Measurements from ENCODE around the gene DCUN1D1. TPM values are rescaled to one million over a fixed set of nuclear protein-coding genes. Genes with fewer than 3 reads are reported as not detected.

The DCUN1D1 gene
- total and polyA plus RNA-seq, 2 of the 8 experiments (the other 6 are each of a cell fraction or from before 2014, with no cell fraction given) = 6.8 to 70.3 TPM

DNA sequence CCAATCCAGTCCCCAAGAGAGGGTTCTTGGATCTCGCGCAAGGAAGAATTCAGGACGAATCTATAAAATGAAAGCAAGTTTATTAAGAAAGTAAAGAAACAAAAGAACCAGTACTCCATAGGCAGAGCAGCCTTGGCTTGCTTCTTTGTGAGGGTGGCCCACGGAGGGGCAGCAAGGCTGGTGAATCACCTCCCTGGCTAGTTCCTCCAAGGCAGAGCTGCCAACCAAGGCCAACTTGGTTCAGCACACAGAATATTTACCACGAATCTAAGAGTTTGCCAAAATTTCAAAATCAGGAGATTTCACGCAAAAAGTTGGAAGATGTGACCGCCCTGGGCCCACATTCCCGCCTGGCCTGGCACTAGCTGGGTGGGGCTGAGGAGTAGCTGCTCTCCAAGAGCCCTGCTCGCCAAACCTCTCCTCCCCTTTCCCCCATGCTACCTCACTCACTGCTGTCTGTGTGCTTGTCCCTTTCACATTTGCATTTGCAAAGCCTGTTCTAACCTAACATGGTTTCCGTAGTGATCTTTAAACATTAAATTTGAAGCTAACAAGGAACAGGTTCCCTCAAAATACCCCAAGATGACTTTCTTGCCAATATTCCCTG is 26.2 kb upstream of the DCUN1D1 start:
- H3K23me2 ChIP-seq (ENCODE audit: low read depth, low read length) = no peaks in the 10 kb centered on the region
- no peak overlapping the region for H3K27ac ChIP-seq (ENCODE audit: low read depth, low read length)
- no peak overlapping the region for H2AFZ ChIP-seq (ENCODE audit: low read length)
- H2BK20ac ChIP-seq (ENCODE audit: low read length) = no peak overlapping the region
- no peak overlapping the region for H4K5ac ChIP-seq (ENCODE audit: insufficient read length, low read depth, low read length)
- H3K23ac ChIP-seq (ENCODE audit: insufficient read length) = no peak overlapping the region
- no peak overlapping the region for H3K9ac ChIP-seq (replicated peaks in 1 of 4; ENCODE audit: extremely low read depth in 1 of 4, low read depth in 3 of 4, low read length in 3 of 4)
- H2AK5ac ChIP-seq (ENCODE audit: low read depth, low read length) = no peak overlapping the region
- H4K8ac ChIP-seq (ENCODE audit: extremely low read depth, insufficient read depth, low read length) = no peak overlapping the region
- 0 out of 2 replicates have a peak overlapping the region, but pooled peaks have one; percentile 60 for H2BK12ac ChIP-seq (ENCODE audit: low read depth, low read length)
- H4K20me1 ChIP-seq (replicated peaks in 1 of 2; ENCODE audit: control insufficient read depth in 1 of 2, insufficient read depth in 2 of 2, low read length in 2 of 2) = no peaks in the 10 kb centered on the region
- WGBS, 2 experiments (ENCODE audit: extremely low coverage in 1 of 2, insufficient coverage in 1 of 2, insufficient read length in 1 of 2, insufficient replicate concordance in 2 of 2, low coverage in 1 of 2, low lambda C conversion rate in 2 of 2, missing lambda C conversion rate in 1 of 2) = 79% methylated on average over 10 of the region's 10 CpGs; no CpG with 5 or more reads in 1 of the 2 experiments
- H4K91ac ChIP-seq (replicated peaks; ENCODE audit: insufficient read length, low read length) = peak overlapping the region; percentile 73
- H3K18ac ChIP-seq (ENCODE audit: extremely low read depth, low read length) = no peak overlapping the region
- POLR2A ChIA-PET (ENCODE audit: partially characterized antibody) = interaction anchor here (0.6 kb wide), 1 partner anchor 27 kb away, joined by 4 read pairs; no protein-coding TSS in a partner anchor
- H3K36me3 ChIP-seq (ENCODE audit: control insufficient read depth in 2 of 4, insufficient read depth in 4 of 4, low read length in 3 of 4) = no peaks in the 10 kb centered on the region
- no peak overlapping the region for H3K4ac ChIP-seq (replicated peaks; ENCODE audit: insufficient read length, low read depth, low read length)
- H3K79me2 ChIP-seq (ENCODE audit: control insufficient read depth in 1 of 2, insufficient read depth in 2 of 2, low read length in 2 of 2) = no peaks in the 10 kb centered on the region
- no peak overlapping the region for H2BK15ac ChIP-seq (ENCODE audit: low read length)
- no peak for DNase-seq (ENCODE audit: low read depth in 1 of 2, low spot score in 2 of 2)
- H3K4me1 ChIP-seq (replicated peaks in 1 of 4; ENCODE audit: control insufficient read depth in 3 of 4, insufficient read depth in 4 of 4, low read length in 3 of 4) = peaks cover 0 to 5% (median 2%) of the 10 kb centered on the region in 4 experiments; a peak in 3 of 7 replicates
- no peak overlapping the region for H3K4me2 ChIP-seq (ENCODE audit: insufficient read depth in 1 of 2, low read depth in 2 of 2, low read length in 2 of 2)
- CTCF ChIA-PET (ENCODE audit: partially characterized antibody) = interaction anchor here (0.6 to 0.7 kb wide), 2 partner anchors 15 to 420 kb away, joined by 3 read pairs; no protein-coding TSS in a partner anchor
- no peaks in the 10 kb centered on the region for H3K27me3 ChIP-seq (replicated peaks in 1 of 4; ENCODE audit: control insufficient read depth in 3 of 4, extremely low read depth in 1 of 4, insufficient read depth in 3 of 4, low read length in 3 of 4)
- peak overlapping the region; percentile 16 for H3K56ac ChIP-seq (replicated peaks; ENCODE audit: insufficient read length, low read depth, low read length)
- H3K9me3 ChIP-seq (ENCODE audit: insufficient read depth in 2 of 2, low read depth in 1 of 2, low read length in 1 of 2) = no peaks in the 10 kb centered on the region
- H2BK5ac ChIP-seq (ENCODE audit: low read depth, low read length) = no peak overlapping the region
- H3K14ac ChIP-seq (ENCODE audit: insufficient read length) = no peak overlapping the region
- FAIRE-seq = no peak
- no peak overlapping the region for H3K4me3 ChIP-seq (ENCODE audit: extremely low read depth in 1 of 4, insufficient read depth in 2 of 4, low read depth in 3 of 4, low read length in 4 of 4)
- no peak overlapping the region for H2BK120ac ChIP-seq (replicated peaks; ENCODE audit: low read depth, low read length)
- H3K79me1 ChIP-seq (ENCODE audit: low read depth, low read length) = no peaks in the 10 kb centered on the region
- no peak for TF ChIP-seq SIN3A (conservative IDR thresholded peaks at IDR 0.05 in 1 of 2, IDR thresholded peaks at IDR 0.05 in 1 of 2; ENCODE audit: low read depth in 1 of 2, low read length in 2 of 2)
- no peak for TF ChIP-seq CHD2 (IDR thresholded peaks at IDR 0.05; ENCODE audit: low read length)
- no peak for TF ChIP-seq CREB1 (IDR thresholded peaks at IDR 0.05)
- no peak for TF ChIP-seq SAP30 (IDR thresholded peaks at IDR 0.05; ENCODE audit: insufficient read depth, insufficient replicate concordance, low read length)
- no peak for TF ChIP-seq RNF2 (IDR thresholded peaks at IDR 0.05; ENCODE audit: borderline replicate concordance, low read depth, low read length, missing control alignments, poor library complexity, severe bottlenecking)
- no peak for TF ChIP-seq SRF (IDR thresholded peaks at IDR 0.05; ENCODE audit: low read depth, low read length)
- TF ChIP-seq TCF12 (IDR thresholded peaks at IDR 0.05; ENCODE audit: low read depth, low read length) = no peak
- TF ChIP-seq BACH1 (IDR thresholded peaks at IDR 0.05; ENCODE audit: low read length) = no peak
- TF ChIP-seq GABPA (IDR thresholded peaks at IDR 0.05; ENCODE audit: borderline replicate concordance, insufficient read depth, low read length) = no peak
- TF ChIP-seq FOSL1 (IDR thresholded peaks at IDR 0.05; ENCODE audit: insufficient read depth, low read depth, low read length) = no peak
- TF ChIP-seq, protein P1, sequence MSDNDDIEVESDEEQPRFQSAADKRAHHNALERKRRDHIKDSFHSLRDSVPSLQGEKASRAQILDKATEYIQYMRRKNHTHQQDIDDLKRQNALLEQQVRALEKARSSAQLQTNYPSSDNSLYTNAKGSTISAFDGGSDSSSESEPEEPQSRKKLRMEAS (IDR thresholded peaks at IDR 0.05) = no peak
- no peak for TF ChIP-seq ASH2L (IDR thresholded peaks at IDR 0.05; ENCODE audit: low read length)
- no peak for TF ChIP-seq KDM1A (IDR thresholded peaks at IDR 0.05; ENCODE audit: borderline replicate concordance, low read length)
